ENCODE results near the gene ODC1. TPM values are rescaled to one million over a fixed set of nuclear protein-coding genes. Genes with fewer than 3 reads are reported as not detected.
"Not testable (repeated sequence)": the region's sequence is repeated elsewhere in the genome, so short reads cannot be mapped to it uniquely, and the experiment has no call there.

ODC1 gene
- total and polyA plus RNA-seq, 5 donors: 17.3 to 47.9 (median 39.5) TPM

GRCh38 chr2:10488142-10488541 lies 40.0 kb upstream of the ODC1 start:
- H3K4me1 ChIP-seq (ENCODE audit: control insufficient read depth, insufficient read depth, low read length); H3K4me3 ChIP-seq (ENCODE audit: low read length); intact Hi-C loops (cut with DNase I); DNase-seq; H3K27ac ChIP-seq (ENCODE audit: low read length); H3K27me3 ChIP-seq (ENCODE audit: control insufficient read depth, insufficient read depth); ATAC-seq; H3K9me3 ChIP-seq (ENCODE audit: control insufficient read depth, low read length): not testable (repeated sequence)
- 75% methylated on average over 8 of the region's 8 CpGs for WGBS

DNA sequence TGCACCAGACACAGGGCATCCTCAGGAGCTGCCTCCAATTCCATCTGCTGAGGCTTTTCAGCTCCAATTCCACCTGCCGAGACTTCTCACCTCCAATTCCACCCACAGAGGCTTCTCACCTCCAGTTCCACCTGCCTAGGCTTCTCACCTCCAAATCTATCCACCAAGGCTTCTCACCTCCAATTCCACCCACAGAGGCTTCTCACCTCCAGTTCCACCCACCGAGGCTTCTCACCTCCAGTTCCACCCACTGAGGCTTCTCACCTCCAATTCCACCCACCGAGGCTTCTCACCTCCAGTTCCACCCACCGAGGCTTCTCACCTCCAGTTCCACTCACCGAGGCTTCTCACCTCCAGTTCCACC lies 39.6 kb upstream of the ODC1 start:
- H3K4me3 ChIP-seq (ENCODE audit: low read length); H3K4me1 ChIP-seq (ENCODE audit: control insufficient read depth, insufficient read depth, low read length); H3K27me3 ChIP-seq (ENCODE audit: control insufficient read depth, insufficient read depth); DNase-seq; H3K9me3 ChIP-seq (ENCODE audit: control insufficient read depth, low read length); H3K27ac ChIP-seq (ENCODE audit: low read length); intact Hi-C loops (cut with DNase I); ATAC-seq: not testable (repeated sequence)
- 61% methylated on average over 5 of the region's 5 CpGs for WGBS

GRCh38 chr2:10487081-10487740 lies 39.1 kb upstream of the ODC1 start:
- H3K27ac ChIP-seq (ENCODE audit: low read length): no peak overlapping the region
- H3K9me3 ChIP-seq (ENCODE audit: control insufficient read depth, low read length): no peaks in the 10 kb centered on the region
- intact Hi-C loops (cut with DNase I): no loop called here
- H3K4me3 ChIP-seq (ENCODE audit: low read length): no peak overlapping the region
- WGBS: 68% methylated on average over 14 of the region's 14 CpGs
- no peaks in the 10 kb centered on the region for H3K4me1 ChIP-seq (ENCODE audit: control insufficient read depth, insufficient read depth, low read length)
- no peaks in the 10 kb centered on the region for H3K27me3 ChIP-seq (ENCODE audit: control insufficient read depth, insufficient read depth)
- DNase-seq: no peak
- ATAC-seq: no peak

DNA sequence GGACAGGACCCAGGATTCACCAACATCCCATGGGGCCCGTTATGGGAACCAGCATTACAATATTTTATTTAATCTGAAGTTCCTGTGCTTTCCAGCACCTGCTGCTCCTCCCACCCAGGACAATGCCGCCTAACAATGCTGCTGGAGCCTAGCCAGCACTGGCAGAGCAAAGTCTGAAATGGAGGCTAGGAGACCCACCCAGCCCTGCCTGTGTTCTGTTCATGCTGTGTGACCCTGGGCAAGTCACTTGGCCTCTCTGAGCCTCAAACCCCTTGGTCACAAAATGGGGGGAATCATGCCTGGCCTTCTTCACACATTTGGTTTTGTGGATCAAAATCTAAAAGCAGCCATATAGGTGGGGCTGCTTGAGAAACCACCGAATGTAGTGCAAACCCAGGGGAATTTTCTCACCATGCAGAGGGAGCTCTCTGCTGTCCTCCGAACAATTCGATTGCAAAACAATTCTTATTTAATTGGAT lies 38.5 kb upstream of the ODC1 start:
- ATAC-seq: no peak
- 66% methylated on average over 5 of the region's 5 CpGs for WGBS
- no peaks in the 10 kb centered on the region for H3K27me3 ChIP-seq (ENCODE audit: control insufficient read depth, insufficient read depth)
- DNase-seq: no peak
- H3K4me1 ChIP-seq (ENCODE audit: control insufficient read depth, insufficient read depth, low read length): no peaks in the 10 kb centered on the region
- no peaks in the 10 kb centered on the region for H3K9me3 ChIP-seq (ENCODE audit: control insufficient read depth, low read length)
- no peak overlapping the region for H3K4me3 ChIP-seq (ENCODE audit: low read length)
- H3K27ac ChIP-seq (ENCODE audit: low read length): no peak overlapping the region
- intact Hi-C loops (cut with DNase I): no loop called here

- Histone ChIP-seq H3K27ac (ENCODE audit: low read length) (no peak overlapping the region), H3K27me3 (ENCODE audit: control insufficient read depth, insufficient read depth) (no peaks in the 10 kb centered on the region), H3K4me3 (ENCODE audit: low read length) (no peak overlapping the region), H3K4me1 (ENCODE audit: control insufficient read depth, insufficient read depth, low read length) (no peaks in the 10 kb centered on the region), H3K9me3 (ENCODE audit: control insufficient read depth, low read length) (no peaks in the 10 kb centered on the region)
- WGBS: 74% methylated on average over 1 of the region's 1 CpG
- intact Hi-C loops (cut with DNase I): no loop called here
- DNase-seq: no peak
- ATAC-seq: no peak
These were observed 38.0 kb upstream of the ODC1 start for GRCh38 chr2:10486091-10486490.

DNA sequence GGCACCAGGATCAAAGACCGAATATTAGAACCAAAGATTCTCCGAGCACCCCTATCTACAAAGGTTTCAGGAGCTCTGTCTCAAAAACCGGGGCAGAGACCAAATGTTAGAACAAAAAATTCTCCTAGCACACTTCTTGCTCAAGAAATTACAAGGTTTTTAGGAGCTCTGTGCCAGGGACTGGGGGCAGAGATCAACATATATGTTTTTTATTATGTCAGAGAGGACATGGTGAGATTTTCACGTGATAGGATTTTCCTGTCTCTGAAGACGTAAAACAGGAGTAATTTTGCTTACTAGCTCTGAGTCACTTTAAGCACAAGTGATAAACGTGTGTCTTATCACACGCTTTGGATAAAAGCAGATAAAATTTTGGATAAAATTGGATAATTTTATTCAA lies 34.8 kb upstream of the ODC1 start:
- no peak overlapping the region for H3K27ac ChIP-seq (ENCODE audit: low read length)
- DNase-seq (no peak), ATAC-seq (no peak)
- no peak overlapping the region for H3K4me3 ChIP-seq (ENCODE audit: low read length)
- WGBS: 48% methylated on average over 7 of the region's 7 CpGs
- H3K9me3 ChIP-seq (ENCODE audit: control insufficient read depth, low read length): no peaks in the 10 kb centered on the region
- H3K4me1 ChIP-seq (ENCODE audit: control insufficient read depth, insufficient read depth, low read length): no peaks in the 10 kb centered on the region
- intact Hi-C loops (cut with DNase I): no loop called here
- no peaks in the 10 kb centered on the region for H3K27me3 ChIP-seq (ENCODE audit: control insufficient read depth, insufficient read depth)

GRCh38 chr2:10482460-10482859 lies 34.3 kb upstream of the ODC1 start:
- DNase-seq (no peak), ATAC-seq (no peak)
- WGBS: 78% methylated on average over 8 of the region's 8 CpGs
- no peak overlapping the region for H3K27ac ChIP-seq (ENCODE audit: low read length)
- H3K4me3 ChIP-seq (ENCODE audit: low read length): no peak overlapping the region
- H3K9me3 ChIP-seq (ENCODE audit: control insufficient read depth, low read length): no peaks in the 10 kb centered on the region
- no peaks in the 10 kb centered on the region for H3K4me1 ChIP-seq (ENCODE audit: control insufficient read depth, insufficient read depth, low read length)
- intact Hi-C loops (cut with DNase I): no loop called here
- H3K27me3 ChIP-seq (ENCODE audit: control insufficient read depth, insufficient read depth): no peaks in the 10 kb centered on the region

DNA sequence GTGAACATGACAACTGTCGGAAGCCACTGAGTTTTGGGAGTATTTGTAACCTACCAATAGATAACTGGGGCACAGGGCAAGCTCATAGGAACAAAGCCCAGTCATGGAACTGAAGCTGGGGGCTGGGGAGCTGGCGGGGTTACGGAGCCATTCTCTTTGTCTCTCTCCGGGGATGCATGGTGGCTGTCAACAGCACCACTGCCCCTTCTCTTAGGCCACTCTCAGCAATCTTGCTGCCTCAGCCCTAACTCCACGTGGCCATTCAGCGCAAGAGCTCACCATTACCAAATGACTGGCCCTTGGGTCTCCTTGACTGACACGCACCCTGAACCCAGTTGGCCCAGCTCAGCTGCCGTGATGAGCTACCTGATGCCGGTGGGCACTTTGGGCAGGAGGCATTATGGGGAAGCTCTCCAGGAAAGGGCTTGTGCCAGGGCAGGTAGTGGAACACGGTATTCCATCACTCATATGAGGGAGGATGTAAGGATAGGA lies 33.6 kb upstream of the ODC1 start:
- Histone ChIP-seq H3K9me3 (ENCODE audit: control insufficient read depth, low read length) (no peaks in the 10 kb centered on the region), H3K4me1 (ENCODE audit: control insufficient read depth, insufficient read depth, low read length) (no peaks in the 10 kb centered on the region), H3K27me3 (ENCODE audit: control insufficient read depth, insufficient read depth) (no peaks in the 10 kb centered on the region), H3K27ac (ENCODE audit: low read length) (no peak overlapping the region), H3K4me3 (ENCODE audit: low read length) (no peak overlapping the region)
- ATAC-seq: no peak
- intact Hi-C loops (cut with DNase I): no loop called here
- DNase-seq: no peak
- 88% methylated on average over 10 of the region's 10 CpGs for WGBS

- no peaks in the 10 kb centered on the region for H3K4me1 ChIP-seq (ENCODE audit: control insufficient read depth, insufficient read depth, low read length)
- H3K27ac ChIP-seq (ENCODE audit: low read length): no peak overlapping the region
- H3K4me3 ChIP-seq (ENCODE audit: low read length): no peak overlapping the region
- intact Hi-C loops (cut with DNase I): no loop called here
- no peak for DNase-seq
- H3K9me3 ChIP-seq (ENCODE audit: control insufficient read depth, low read length): no peaks in the 10 kb centered on the region
- H3K27me3 ChIP-seq (ENCODE audit: control insufficient read depth, insufficient read depth): no peaks in the 10 kb centered on the region
- WGBS: 82% methylated on average over 3 of the region's 3 CpGs
- no peak for ATAC-seq
These were observed 33.0 kb upstream of the ODC1 start for GRCh38 chr2:10481055-10481665.

DNA sequence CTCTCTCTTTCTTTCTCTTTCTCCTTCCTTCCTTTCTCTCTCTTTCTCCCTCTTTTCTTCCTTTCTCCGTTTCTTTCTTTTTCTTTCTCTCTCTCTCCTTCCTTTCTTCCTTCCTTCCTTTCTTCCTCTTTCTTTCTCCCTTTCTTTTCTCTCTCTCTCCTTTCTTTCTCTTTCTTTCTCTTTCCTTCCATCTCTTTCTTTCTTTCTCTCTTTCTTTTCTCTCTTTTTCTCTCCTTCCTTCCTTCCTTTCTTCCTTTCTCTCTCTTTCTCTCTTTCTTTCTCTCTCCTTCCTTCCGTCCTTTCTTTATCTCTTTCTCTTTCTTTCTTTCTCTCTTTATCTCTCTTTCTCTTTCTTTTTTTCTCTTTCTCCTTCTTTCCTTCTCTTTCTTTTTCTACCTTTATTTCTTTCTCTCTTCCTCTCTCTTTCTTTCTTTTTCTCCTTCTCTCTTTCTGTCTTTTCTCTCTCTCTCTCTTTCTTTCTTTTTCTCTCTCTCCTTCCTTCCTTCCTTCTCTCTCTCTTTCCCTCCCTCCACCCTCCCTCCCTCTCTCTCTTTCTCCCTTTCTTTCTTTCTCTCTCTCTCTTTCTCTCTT lies 32.3 kb upstream of the ODC1 start:
- ATAC-seq (no peak), DNase-seq (no peak)
- 83% methylated on average over 2 of the region's 2 CpGs for WGBS
- Histone ChIP-seq H3K27me3 (ENCODE audit: control insufficient read depth, insufficient read depth) (no peaks in the 10 kb centered on the region), H3K4me1 (ENCODE audit: control insufficient read depth, insufficient read depth, low read length) (no peaks in the 10 kb centered on the region), H3K4me3 (ENCODE audit: low read length) (no peak overlapping the region), H3K27ac (ENCODE audit: low read length) (no peak overlapping the region), H3K9me3 (ENCODE audit: control insufficient read depth, low read length) (no peaks in the 10 kb centered on the region)
- intact Hi-C loops (cut with DNase I): no loop called here

- DNase-seq (no peak), ATAC-seq (no peak)
- intact Hi-C loops (cut with DNase I): no loop called here
- Histone ChIP-seq H3K27ac (ENCODE audit: low read length) (no peak overlapping the region), H3K4me1 (ENCODE audit: control insufficient read depth, insufficient read depth, low read length) (no peaks in the 10 kb centered on the region), H3K27me3 (ENCODE audit: control insufficient read depth, insufficient read depth) (no peaks in the 10 kb centered on the region), H3K9me3 (ENCODE audit: control insufficient read depth, low read length) (no peaks in the 10 kb centered on the region), H3K4me3 (ENCODE audit: low read length) (no peak overlapping the region)
- 76% methylated on average over 12 of the region's 12 CpGs for WGBS
These were observed 30.8 kb upstream of the ODC1 start for GRCh38 chr2:10478916-10479315.

All from right cardiac atrium (tissue), 5 donors.